T-helper 1 cell treated with Interleukin-12 subunit alpha and Interleukin-12 subunit beta and Interleukin-4 antibody, amounts not matched to agents 30 μg/mL and 1 μg/mL, for 36 hours (primary cell): ENCODE measurements around the gene ZSCAN29.

Source experiments
- H3K27ac Mint-ChIP-seq: one replicate; pipeline ENCODE4 v1.8.0; 2021; ENCODE audit warnings: mild to moderate bottlenecking, mixed read lengths
- H3K27me3 Mint-ChIP-seq: one replicate; pipeline ENCODE4 v1.8.0; 2021; ENCODE audit warnings: low read depth, mixed read lengths
- H3K36me3 Mint-ChIP-seq: one replicate; pipeline ENCODE4 v1.8.0; 2021; ENCODE audit warnings: low read depth, mixed read lengths
- H3K4me1 Mint-ChIP-seq: one replicate; pipeline ENCODE4 v1.8.0; 2021; ENCODE audit warnings: low read depth, mixed read lengths
- H3K4me3 Mint-ChIP-seq: one replicate; pipeline ENCODE4 v1.8.0; 2021; ENCODE audit warnings: mild to moderate bottlenecking, moderate library complexity, mixed read lengths
- H3K9me3 Mint-ChIP-seq: one replicate; pipeline ENCODE4 v1.8.0; 2021; ENCODE audit warnings: mixed read lengths

Gene ZSCAN29

GRCh38 chr15:43318990-43319771 is 51.7 kb downstream of the ZSCAN29 start:
- H3K27ac Mint-ChIP-seq = no peak overlapping the region
- no peaks in the 10 kb centered on the region for H3K4me1 Mint-ChIP-seq
- H3K4me3 Mint-ChIP-seq = no peak overlapping the region
- peaks cover 27% of the 10 kb centered on the region for H3K27me3 Mint-ChIP-seq
- H3K36me3 Mint-ChIP-seq = no peaks in the 10 kb centered on the region
- no peaks in the 10 kb centered on the region for H3K9me3 Mint-ChIP-seq

GRCh38 chr15:43317566-43318184 is 53.2 kb downstream of the ZSCAN29 start:
- peaks cover 23% of the 10 kb centered on the region for H3K27me3 Mint-ChIP-seq
- H3K27ac Mint-ChIP-seq = no peak overlapping the region
- H3K4me3 Mint-ChIP-seq = no peak overlapping the region
- no peaks in the 10 kb centered on the region for H3K4me1 Mint-ChIP-seq
- H3K9me3 Mint-ChIP-seq = no peaks in the 10 kb centered on the region
- H3K36me3 Mint-ChIP-seq = no peaks in the 10 kb centered on the region

- Mint-ChIP-seq H3K4me3 (no peak overlapping the region), H3K27ac (no peak overlapping the region), H3K36me3 (no peaks in the 10 kb centered on the region), H3K4me1 (no peaks in the 10 kb centered on the region), H3K27me3 (peaks cover 23% of the 10 kb centered on the region), H3K9me3 (no peaks in the 10 kb centered on the region)
These were observed 53.9 kb downstream of the ZSCAN29 start for GRCh38 chr15:43316971-43317346.

GRCh38 chr15:43316016-43316970 is 54.5 kb downstream of the ZSCAN29 start:
- no peak overlapping the region for H3K27ac Mint-ChIP-seq
- no peaks in the 10 kb centered on the region for H3K36me3 Mint-ChIP-seq
- H3K4me3 Mint-ChIP-seq = no peak overlapping the region
- H3K9me3 Mint-ChIP-seq = no peaks in the 10 kb centered on the region
- no peaks in the 10 kb centered on the region for H3K4me1 Mint-ChIP-seq
- peaks cover 22% of the 10 kb centered on the region for H3K27me3 Mint-ChIP-seq

GRCh38 chr15:43314171-43314570 is 56.7 kb downstream of the ZSCAN29 start:
- H3K27ac Mint-ChIP-seq = no peak overlapping the region
- H3K27me3 Mint-ChIP-seq = peaks cover 34% of the 10 kb centered on the region
- H3K9me3 Mint-ChIP-seq = no peaks in the 10 kb centered on the region
- H3K4me3 Mint-ChIP-seq = no peak overlapping the region
- no peaks in the 10 kb centered on the region for H3K36me3 Mint-ChIP-seq
- H3K4me1 Mint-ChIP-seq = no peaks in the 10 kb centered on the region

- H3K4me1 Mint-ChIP-seq = peaks cover 4% of the 10 kb centered on the region
- no peaks in the 10 kb centered on the region for H3K36me3 Mint-ChIP-seq
- H3K4me3 Mint-ChIP-seq = no peak overlapping the region
- no peak overlapping the region for H3K27ac Mint-ChIP-seq
- H3K9me3 Mint-ChIP-seq = no peaks in the 10 kb centered on the region
- H3K27me3 Mint-ChIP-seq = peaks cover 35% of the 10 kb centered on the region
These were observed 58.5 kb downstream of the ZSCAN29 start for GRCh38 chr15:43312378-43312777.
